Stomach (tissue), 9 donors: ENCODE measurements around the gene FBXO10. TPM values are rescaled to one million over a fixed set of nuclear protein-coding genes. Genes with fewer than 3 reads are reported as not detected.

Experiments
- DNase-seq, 2 donors: peaks; one replicate each; pipeline versions ENCODE4 v3.0.0 to v3.0.0-alpha.2; 2013 to 2019
- H3K27ac ChIP-seq, 5 donors: fragments of 200-600 bp in 4 of 5; sonication (generic) in 4 of 5; one replicate each; pipeline ENCODE4 v1.5.1; 2013 to 2019; ENCODE audit warnings: mild to moderate bottlenecking in 1 of 5, moderate library complexity in 1 of 5
- H3K27me3 ChIP-seq, 3 donors: fragments of 200-600 bp; sonication (generic); one replicate each; pipeline ENCODE4 v1.5.1; 2017 to 2019; ENCODE audit warnings: mixed run types in 1 of 3
- H3K36me3 ChIP-seq, 4 donors: fragments of 200-600 bp; sonication (generic); 1 replicate in 3 of 4; 2 replicates in 1 of 4; pipeline ENCODE4 v1.5.1; 2016 to 2019
- H3K4me1 ChIP-seq, 4 donors: fragments of 200-600 bp; sonication (generic); one replicate each; pipeline ENCODE4 v1.5.1; 2016 to 2019
- H3K4me3 ChIP-seq, 4 donors: fragments of 200-600 bp; sonication (generic) in 3 of 4; one replicate each; pipeline ENCODE4 v1.5.1; 2016 to 2019; ENCODE audit warnings: mild to moderate bottlenecking in 1 of 4
- H3K9me3 ChIP-seq, 4 donors: fragments of 200-600 bp; sonication (generic); one replicate each; pipeline ENCODE4 v1.5.1; 2016 to 2019
- EP300 ChIP-seq: sonication (generic); formaldehyde crosslinking; IDR thresholded peaks from one replicate; pipeline ENCODE4 v1.6.1; 2017; ENCODE audit warnings: antibody characterized with exemption
- POLR2A ChIP-seq, 4 donors: fragments of 450-650 bp; IDR thresholded peaks; one replicate each; pipeline ENCODE4 v1.6.1; 2016; ENCODE audit warnings: antibody characterized with exemption in 4 of 4, control low read depth in 2 of 4, mild to moderate bottlenecking in 1 of 4, moderate library complexity in 1 of 4
- POLR2AphosphoS5 ChIP-seq, 3 donors: sonication (generic); formaldehyde crosslinking; IDR thresholded peaks; one replicate each; pipeline ENCODE4 v1.6.1; 2016; ENCODE audit warnings: antibody characterized with exemption in 3 of 3
- WGBS, 5 donors: extraction: QIAGEN DNeasy Blood & Tissue Kit in 3 of 5; methylation state at CpG; one replicate each; pipeline versions ENCODE4 v1.1.5 to v1.1.7; 2013 to 2018; 5-methylcytosine and 5-hydroxymethylcytosine counted together
- intact Hi-C: fragments of 100-400 bp; cut with DNase I; formaldehyde crosslinking; loops from one replicate; pipeline ENCODE4 v1.15.1; 2023; ENCODE audit warnings: low total_unique reads
- polyA plus RNA-seq, 3 donors: library from polyadenylated mRNA; stranded (reverse); fragments of 200-250 nt; gene quantifications; one replicate each; pipeline ENCODE4 v1.2.3, GENCODE V29; 2013
- total RNA-seq, 5 donors: library from RNA; depleted of rRNA; stranded (reverse); fragments of >200 nt; gene quantifications; one replicate each; pipeline versions ENCODE4 v1.1.0 to v1.2.3, GENCODE V29; 2014 to 2016
- TF ChIP-seq, protein P1 (sequence below), 7 experiments: fragments of 450-650 bp in 4 of 7; fragments of 200-600 bp in 3 of 7; sonication (generic) in 3 of 7; IDR thresholded peaks; one replicate each; pipeline ENCODE4 v1.5.1; 2016 to 2019; ENCODE audit warnings: antibody characterized with exemption in 7 of 7, control low read depth in 2 of 7, mild to moderate bottlenecking in 1 of 7
- donor health status: healthy with polysubstance abuse.
- donor health status: Bipolar disorder and iron deficiency.
- donor health status: healthy.

Gene FBXO10
- total and polyA plus RNA-seq, 8 donors, result 0.43 to 6.2 (median 2.0) TPM

DNA sequence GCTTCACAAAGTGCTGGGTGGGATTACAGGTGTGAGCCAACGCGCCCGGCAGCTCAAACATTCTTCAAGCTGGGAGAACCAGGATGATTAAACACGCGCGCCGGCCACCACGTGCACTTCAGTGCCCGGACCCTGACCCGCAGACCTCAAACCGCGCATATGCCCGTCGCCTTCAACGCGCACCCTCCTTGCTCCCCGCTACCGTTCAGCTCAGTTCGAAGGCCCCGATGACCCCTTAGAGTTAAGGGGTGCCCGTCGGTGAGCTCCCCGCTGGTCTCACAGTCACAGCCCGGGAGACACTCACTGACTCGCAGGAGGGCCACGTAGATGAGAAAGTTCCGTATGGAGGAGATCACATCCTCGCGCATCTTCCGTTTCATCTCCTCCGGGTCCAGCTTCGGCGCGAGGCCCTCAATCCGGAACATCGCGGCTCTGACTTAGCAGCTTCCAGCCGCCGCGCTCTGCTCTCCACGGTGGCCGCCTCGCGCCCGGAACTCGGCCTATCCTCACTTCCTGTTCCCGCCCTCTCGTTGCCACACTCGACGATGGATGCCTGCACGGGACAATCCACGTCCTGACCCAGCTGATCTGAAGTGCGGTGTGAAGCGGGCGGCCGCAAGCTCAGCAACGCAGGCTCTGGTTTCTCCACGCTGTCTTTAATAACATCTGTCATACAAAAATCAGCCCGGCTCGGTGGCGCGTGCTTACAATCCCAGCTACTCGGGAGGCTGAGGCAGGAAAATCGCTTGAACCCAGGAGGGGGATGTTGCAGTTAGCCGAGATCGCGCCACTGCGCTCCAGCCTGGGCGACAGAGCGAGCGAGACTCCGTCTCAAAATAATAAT is 16.1 kb upstream of the FBXO10 start, which contains the start of gene TOMM5:
Gene TOMM5 (minus strand): TSS at position 490 of the 844 bp plus-strand sequence. CDS start 65 bp downstream, at position 425.
- Histone ChIP-seq H3K36me3 (peaks cover 4 to 18% (median 15%) of the 10 kb centered on the region in 4 donors), H3K9me3 (no peaks in the 10 kb centered on the region), H3K27me3 (no peaks in the 10 kb centered on the region), H3K4me1 (peaks cover 20 to 47% (median 37%) of the 10 kb centered on the region in 4 donors), H3K27ac (peak within 1 kb of the TSS; percentile 77 to 87 (median 86)), H3K4me3 (peak within 1 kb of the TSS; percentile 82 to 85 (median 83))
- intact Hi-C loops, result no loop called here
- WGBS, 5 donors, result 0% methylated on average over 36 to 72 of the region's 72 CpGs
- peak; percentile 93 to 98 for DNase-seq
- TF ChIP-seq POLR2AphosphoS5 (IDR thresholded peaks at IDR 0.05) (peak; percentile 96 to 99 (median 99)), EP300 (no peak), POLR2A (IDR thresholded peaks at IDR 0.05) (peak in 2 of 4 donors; percentile 18 to 58)
- TF ChIP-seq, protein P1, sequence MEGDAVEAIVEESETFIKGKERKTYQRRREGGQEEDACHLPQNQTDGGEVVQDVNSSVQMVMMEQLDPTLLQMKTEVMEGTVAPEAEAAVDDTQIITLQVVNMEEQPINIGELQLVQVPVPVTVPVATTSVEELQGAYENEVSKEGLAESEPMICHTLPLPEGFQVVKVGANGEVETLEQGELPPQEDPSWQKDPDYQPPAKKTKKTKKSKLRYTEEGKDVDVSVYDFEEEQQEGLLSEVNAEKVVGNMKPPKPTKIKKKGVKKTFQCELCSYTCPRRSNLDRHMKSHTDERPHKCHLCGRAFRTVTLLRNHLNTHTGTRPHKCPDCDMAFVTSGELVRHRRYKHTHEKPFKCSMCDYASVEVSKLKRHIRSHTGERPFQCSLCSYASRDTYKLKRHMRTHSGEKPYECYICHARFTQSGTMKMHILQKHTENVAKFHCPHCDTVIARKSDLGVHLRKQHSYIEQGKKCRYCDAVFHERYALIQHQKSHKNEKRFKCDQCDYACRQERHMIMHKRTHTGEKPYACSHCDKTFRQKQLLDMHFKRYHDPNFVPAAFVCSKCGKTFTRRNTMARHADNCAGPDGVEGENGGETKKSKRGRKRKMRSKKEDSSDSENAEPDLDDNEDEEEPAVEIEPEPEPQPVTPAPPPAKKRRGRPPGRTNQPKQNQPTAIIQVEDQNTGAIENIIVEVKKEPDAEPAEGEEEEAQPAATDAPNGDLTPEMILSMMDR (IDR thresholded peaks at IDR 0.05), result peak in 1 of 7 experiments; percentile 12

DNA sequence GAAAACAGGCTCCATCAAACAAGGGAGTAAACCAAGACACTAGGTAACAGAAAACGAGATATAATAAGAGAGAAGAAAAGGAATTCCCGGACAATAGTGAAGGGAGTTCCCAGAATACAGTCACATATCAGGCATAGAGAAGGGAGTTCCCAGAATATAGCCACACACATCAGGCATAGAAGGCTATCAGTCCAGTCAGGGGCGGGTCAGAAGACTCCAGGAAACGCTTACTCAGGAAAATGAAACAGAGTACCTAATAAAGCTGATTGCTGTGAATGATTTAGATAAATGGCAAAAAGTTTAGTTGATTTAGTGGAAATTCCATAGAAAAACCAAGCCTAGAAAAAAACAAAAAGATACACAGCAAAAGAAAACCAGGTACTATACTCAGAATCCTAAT is 11.3 kb upstream of the FBXO10 start:
- Histone ChIP-seq H3K36me3 (peaks cover 26 to 65% (median 59%) of the 10 kb centered on the region in 4 donors), H3K4me3 (no peak overlapping the region), H3K9me3 (no peaks in the 10 kb centered on the region), H3K27me3 (no peaks in the 10 kb centered on the region), H3K27ac (peak overlapping the region in 2 of 5 donors; percentile 30 to 38), H3K4me1 (peaks cover 16 to 43% (median 29%) of the 10 kb centered on the region in 4 donors)
- peak in 1 of 2 donors; percentile 62 for DNase-seq
- intact Hi-C loops, result no loop called here
- 44 to 62% (median 50%) methylated on average over 4 of the region's 4 CpGs for WGBS, 5 donors
- TF ChIP-seq, protein P1 (IDR thresholded peaks at IDR 0.05), result no peak
- TF ChIP-seq POLR2AphosphoS5 (IDR thresholded peaks at IDR 0.05), result peak in 1 of 3 donors; percentile 38

DNA sequence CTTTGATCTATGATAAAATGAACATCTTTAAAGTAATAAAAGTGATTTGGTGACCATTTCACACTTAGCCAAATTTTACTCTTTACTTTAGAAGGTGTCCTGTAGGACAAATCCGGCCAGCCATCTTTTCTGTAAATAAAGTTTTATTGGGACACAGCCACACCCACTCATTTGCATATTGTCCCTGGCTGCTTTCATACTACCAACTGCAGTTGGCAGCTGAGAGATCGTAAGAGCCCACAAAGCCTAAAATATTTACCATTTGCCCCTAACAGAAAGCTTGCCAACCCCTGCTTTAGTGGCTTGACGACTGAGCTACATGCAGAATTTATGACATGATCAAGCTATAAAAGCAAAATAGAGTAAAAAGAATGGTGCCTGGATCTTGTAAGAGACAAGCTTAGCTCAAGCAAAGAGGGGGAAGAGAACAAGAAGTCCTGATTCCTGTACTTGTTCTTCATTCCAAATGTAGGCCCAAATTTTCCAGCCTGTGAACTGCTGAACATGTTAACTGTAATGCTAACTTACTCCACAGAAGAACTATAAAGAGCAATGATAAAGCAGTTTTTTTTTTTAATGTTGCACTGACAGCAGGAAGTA is 7.4 kb upstream of the FBXO10 start:
- peaks cover 0 to 15% (median 7%) of the 10 kb centered on the region in 4 donors for H3K4me1 ChIP-seq
- no peaks in the 10 kb centered on the region for H3K9me3 ChIP-seq
- intact Hi-C loops, result no loop called here
- 70 to 86% (median 81%) methylated on average over 3 of the region's 3 CpGs for WGBS, 5 donors
- DNase-seq, result no peak
- H3K4me3 ChIP-seq, result no peak overlapping the region
- H3K27ac ChIP-seq, result peak overlapping the region in 1 of 5 donors; percentile 7
- TF ChIP-seq POLR2AphosphoS5 (IDR thresholded peaks at IDR 0.05) (no peak), POLR2A (IDR thresholded peaks at IDR 0.05) (no peak), EP300 (no peak)
- TF ChIP-seq, protein P1 (IDR thresholded peaks at IDR 0.05), result no peak
- no peaks in the 10 kb centered on the region for H3K27me3 ChIP-seq
- peaks cover 26 to 85% (median 66%) of the 10 kb centered on the region in 4 donors for H3K36me3 ChIP-seq

DNA sequence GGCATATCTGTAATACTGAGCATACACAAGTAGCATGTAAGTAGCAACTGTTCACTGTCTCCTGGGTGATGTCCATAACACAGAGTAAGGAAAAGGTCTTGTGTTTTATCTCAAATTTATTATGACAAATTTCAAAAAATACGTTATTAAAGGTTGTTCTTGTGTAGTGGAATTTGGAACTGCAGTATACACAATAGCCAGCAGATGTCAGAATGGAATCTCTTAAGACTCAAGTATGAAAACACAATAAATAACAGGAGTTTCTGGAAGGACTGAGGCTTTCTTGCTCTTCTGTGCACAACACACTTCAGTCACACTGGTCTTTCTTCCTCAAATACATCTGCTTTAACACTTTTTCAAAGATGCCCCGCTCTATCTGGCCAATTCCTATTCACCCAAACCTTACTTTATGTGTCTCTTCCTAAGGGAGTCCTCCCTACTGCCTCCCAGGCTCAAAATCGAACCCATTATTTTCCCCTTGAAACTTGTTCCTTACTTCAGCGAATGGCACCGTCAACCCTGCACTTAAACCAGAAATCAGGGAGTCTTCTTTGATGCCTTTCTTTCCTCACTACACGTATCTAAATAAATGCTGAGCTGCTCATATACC is 6.5 kb upstream of the FBXO10 start:
- TF ChIP-seq, protein P1 (IDR thresholded peaks at IDR 0.05), result peak in 5 of 7 experiments; percentile 51 to 70 (median 68)
- no peak for TF ChIP-seq POLR2A (IDR thresholded peaks at IDR 0.05)
- Histone ChIP-seq H3K27me3 (no peaks in the 10 kb centered on the region), H3K36me3 (peaks cover 26 to 76% (median 57%) of the 10 kb centered on the region in 4 donors), H3K4me3 (no peak overlapping the region), H3K4me1 (peaks cover 0 to 15% (median 7%) of the 10 kb centered on the region in 4 donors), H3K27ac (peak overlapping the region in 1 of 5 donors; percentile 41), H3K9me3 (no peaks in the 10 kb centered on the region)
- WGBS, 5 donors, result 70 to 77% (median 75%) methylated on average over 6 of the region's 6 CpGs
- peak in 1 of 2 donors; percentile 79 for DNase-seq
- intact Hi-C loops, result no loop called here
